Measurements from ENCODE around the gene HMCN1.

HMCN1 gene

GRCh38 chr1:185916861-185917260 is 182.7 kb downstream of the HMCN1 start:
- peak; percentile 65 for DNase-seq

GRCh38 chr1:185917646-185918045 is 183.5 kb downstream of the HMCN1 start:
- peak; percentile 57 for DNase-seq

- no peak for DNase-seq
Measured at GRCh38 chr1:185920602-185921001, 186.4 kb downstream of the HMCN1 start.

GRCh38 chr1:185921636-185922035 is 187.4 kb downstream of the HMCN1 start:
- DNase-seq, result no peak

GRCh38 chr1:185926588-185926987 is 192.4 kb downstream of the HMCN1 start:
- peak; percentile 84 for DNase-seq

GRCh38 chr1:185929776-185930175 is 195.6 kb downstream of the HMCN1 start:
- peak; percentile 94 for DNase-seq

- no peak for DNase-seq
Measured at GRCh38 chr1:185931438-185931837, 197.2 kb downstream of the HMCN1 start.

GRCh38 chr1:185933580-185933979 is 199.4 kb downstream of the HMCN1 start:
- no peak for DNase-seq

- DNase-seq, result peak; percentile 81
Measured at GRCh38 chr1:185934476-185935189, 200.4 kb downstream of the HMCN1 start.

- DNase-seq, result no peak
Measured at GRCh38 chr1:185935360-185935759, 201.2 kb downstream of the HMCN1 start.

GRCh38 chr1:185936641-185937040 is 202.4 kb downstream of the HMCN1 start:
- no peak for DNase-seq

GRCh38 chr1:185938396-185938795 is 204.2 kb downstream of the HMCN1 start:
- DNase-seq, result peak; percentile 52

- DNase-seq, result peak; percentile 68
Measured at GRCh38 chr1:185939142-185939541, 205.0 kb downstream of the HMCN1 start.

GRCh38 chr1:185942961-185943360 is 208.8 kb downstream of the HMCN1 start:
- no peak for DNase-seq

GRCh38 chr1:185956881-185957280 is 222.7 kb downstream of the HMCN1 start:
- no peak for DNase-seq

GRCh38 chr1:185957441-185958363 is 223.5 kb downstream of the HMCN1 start:
- DNase-seq, result no peak

GRCh38 chr1:185960422-185961321 is 226.5 kb downstream of the HMCN1 start:
- DNase-seq, result peak; percentile 68

GRCh38 chr1:185961664-185962063 is 227.5 kb downstream of the HMCN1 start:
- peak; percentile 44 for DNase-seq

- peak; percentile 31 for DNase-seq
Measured at GRCh38 chr1:185964946-185965345, 230.8 kb downstream of the HMCN1 start.

- peak; percentile 64 for DNase-seq
Measured at GRCh38 chr1:185965870-185966269, 231.7 kb downstream of the HMCN1 start.

GRCh38 chr1:185966471-185966870 is 232.3 kb downstream of the HMCN1 start:
- DNase-seq, result no peak

GRCh38 chr1:185969028-185969427 is 234.8 kb downstream of the HMCN1 start:
- DNase-seq, result peak; percentile 43

Measured in fibroblast of skin of back (primary cell).